Bone marrow (tissue), 2 donors: Measurements from ENCODE around the gene APBB1.

Experiments
- DNase-seq, 2 donors: peaks; one replicate each; lab custom pipeline; 2025; lab: John Stamatoyannopoulos, UW

APBB1 gene

GRCh38 chr11:6419009-6419631 is at the start of gene APBB1:
TSS of gene APBB1 (minus strand) at chr11:6419094. CDS start at chr11:6411347, 7,747 bp downstream.
- DNase-seq, result no peak

DNA sequence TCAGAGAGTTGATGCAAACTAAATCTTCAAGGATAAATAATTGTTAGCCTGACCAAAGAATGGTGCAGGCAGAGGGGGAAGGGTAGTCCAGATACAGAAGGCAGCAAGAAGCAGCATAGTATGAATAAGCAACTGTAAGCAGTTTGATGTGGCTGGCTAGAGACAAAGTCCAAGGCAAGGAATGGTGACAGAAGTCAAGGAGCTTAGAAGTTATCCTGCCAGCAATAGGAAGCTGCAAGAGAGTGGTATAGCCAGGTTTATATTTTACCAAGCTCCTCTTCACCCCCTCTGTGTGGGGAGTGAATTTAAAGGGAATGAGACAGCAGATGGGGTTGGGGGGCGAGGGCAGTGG is 40.2 kb upstream of the APBB1 start:
- no peak for DNase-seq

GRCh38 chr11:6458352-6459098 is 39.6 kb upstream of the APBB1 start:
- DNase-seq, result no peak

DNA sequence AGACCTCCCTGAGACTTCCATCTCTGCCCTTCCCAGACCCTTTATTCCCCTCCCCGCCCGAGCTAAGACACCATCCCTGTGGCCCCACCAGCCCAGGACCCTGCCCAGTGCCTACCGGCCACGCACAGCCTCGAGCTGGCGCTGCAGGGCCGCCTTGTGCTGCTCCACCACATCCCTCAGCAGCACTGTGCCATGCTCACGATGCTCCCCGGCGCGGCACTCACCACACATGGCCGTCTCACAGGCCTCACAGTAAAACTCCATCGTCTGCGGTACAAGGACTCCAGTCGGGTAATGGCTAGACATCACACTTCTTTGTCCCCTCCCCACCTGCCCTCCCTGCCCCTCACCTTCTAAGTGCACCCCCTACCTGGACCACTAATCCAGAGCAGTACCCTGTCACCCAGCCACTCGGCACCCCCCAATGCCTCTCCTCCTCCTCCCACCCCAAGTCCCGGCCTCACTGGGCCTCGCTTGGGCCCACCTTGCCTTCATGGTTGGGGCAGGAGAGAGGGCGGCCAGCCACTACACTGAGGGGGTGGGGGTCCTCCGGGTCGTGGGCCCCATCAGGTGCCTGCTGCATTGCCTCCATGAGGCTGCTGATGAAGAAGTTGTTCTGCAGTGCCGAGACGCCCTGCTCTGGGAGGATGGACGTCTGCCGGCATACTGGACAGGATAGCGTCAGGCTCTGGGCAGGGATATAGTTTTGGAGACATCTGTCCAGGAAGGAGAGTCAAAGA is 38.9 kb upstream of the APBB1 start:
- no peak for DNase-seq

DNA sequence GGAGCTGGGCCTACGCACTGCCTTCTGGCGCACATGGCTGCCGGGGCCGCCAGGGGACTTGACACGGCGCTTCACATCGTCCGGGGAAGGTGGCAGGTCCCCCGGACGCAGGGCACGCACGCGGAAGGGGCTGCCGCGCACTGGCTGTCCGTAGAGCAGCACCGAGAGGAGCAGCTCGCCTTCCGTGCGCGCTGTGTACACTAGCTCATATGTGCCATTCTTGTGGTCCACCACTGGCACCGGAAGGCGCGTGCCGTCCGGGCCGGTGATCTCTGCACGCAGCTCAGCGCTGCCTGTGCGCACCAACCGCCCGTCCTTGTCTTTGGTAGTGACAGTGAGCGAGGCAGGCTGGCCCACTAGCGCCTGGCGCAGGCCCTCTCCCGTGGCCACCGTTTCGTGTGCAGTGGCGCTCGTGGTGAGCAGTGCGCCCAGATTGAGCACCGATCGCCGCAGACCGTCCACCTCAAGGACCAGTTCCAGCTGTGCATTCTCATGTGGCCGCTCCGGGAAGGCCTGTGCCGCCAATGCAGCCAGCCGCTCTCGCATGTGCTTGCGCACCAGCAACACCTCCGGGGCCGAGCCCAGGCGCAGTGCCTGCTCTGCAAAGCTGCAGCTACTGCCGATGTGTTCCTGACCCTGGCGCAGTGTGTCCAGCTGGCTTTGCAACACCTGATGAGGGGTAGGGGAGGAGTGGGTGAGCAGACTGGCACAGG is 37.6 kb upstream of the APBB1 start:
- DNase-seq, result no peak

DNA sequence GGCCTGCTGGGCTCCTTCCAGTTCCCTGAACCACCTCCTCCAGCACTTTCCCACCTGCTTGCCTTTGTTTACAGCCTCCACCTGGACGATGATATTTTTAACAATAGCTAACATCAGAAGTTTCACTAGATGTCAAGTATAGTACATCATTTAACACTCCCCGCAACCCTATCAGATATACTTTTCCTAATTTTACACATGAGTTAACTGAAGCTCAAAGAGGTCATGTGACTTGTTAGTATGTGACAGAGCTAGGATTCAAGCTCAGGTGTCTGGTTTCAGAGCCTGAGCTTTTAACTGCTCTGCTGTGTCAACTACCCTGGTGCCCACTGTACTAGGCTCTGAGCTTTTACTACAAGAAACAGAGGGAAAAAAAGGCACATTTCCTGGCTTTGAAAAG is 36.2 kb upstream of the APBB1 start:
- no peak for DNase-seq

DNA sequence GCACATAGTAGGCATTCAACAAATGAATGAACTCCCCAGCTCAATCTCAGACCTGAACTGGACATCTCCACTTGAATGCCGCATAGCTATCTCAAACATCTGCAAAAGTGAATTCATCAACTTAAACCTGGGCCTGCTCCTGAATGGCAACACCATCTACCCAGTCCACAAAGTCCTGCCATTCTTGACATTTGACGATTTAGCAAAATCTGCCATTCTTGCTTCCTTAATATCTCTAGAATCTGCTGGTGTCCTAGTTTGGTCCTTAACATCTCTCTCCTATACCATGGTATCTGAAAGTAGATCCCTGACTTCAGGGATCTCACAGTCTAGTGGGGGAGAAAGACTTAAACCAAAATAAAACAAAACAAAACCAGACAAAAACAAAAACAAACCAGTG is 34.3 kb upstream of the APBB1 start:
- no peak for DNase-seq

- no peak for DNase-seq
These were observed 33.3 kb upstream of the APBB1 start for GRCh38 chr11:6452219-6452618.

DNA sequence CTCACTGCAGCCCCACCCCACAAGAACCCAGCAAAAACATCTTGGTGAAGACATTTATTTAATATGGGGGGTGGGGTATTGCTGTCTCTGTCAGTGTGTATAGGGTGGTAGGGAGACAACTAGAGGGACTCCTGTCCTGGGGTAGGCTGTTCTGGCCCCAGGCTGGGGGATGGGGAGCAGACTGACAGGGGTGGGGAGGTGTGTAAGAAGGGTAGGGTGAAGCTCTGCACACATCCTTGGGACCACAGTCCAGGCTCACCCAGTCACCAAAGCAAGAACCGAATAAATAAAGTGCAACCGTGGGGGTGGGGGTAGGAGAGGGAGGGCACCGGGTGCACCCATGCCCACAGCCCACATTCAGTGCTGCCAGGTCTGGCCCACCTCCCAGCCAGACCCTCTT is 29.7 kb upstream of the APBB1 start:
- no peak for DNase-seq

GRCh38 chr11:6443269-6444003 is 24.5 kb upstream of the APBB1 start:
- peak in 1 of 2 donors; percentile 38 for DNase-seq

DNA sequence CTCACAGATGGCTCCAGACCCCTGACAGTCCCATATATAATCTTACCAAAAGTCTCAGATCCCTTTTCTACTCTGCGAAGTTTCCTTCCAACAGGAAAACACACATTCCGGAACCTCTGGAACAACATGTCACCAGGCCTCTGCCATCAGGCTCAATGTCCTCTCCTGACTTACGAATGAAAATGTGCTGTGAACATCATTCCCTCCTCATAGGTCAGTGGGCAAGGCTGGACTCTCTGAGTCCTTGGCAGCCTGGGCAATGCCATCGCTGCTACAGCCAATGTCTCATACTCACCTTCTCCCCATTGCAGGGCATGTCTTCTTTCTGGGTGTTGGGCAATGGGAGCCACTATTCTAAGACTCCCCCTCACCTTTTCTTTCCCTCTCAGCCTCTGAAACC is 23.5 kb upstream of the APBB1 start:
- no peak for DNase-seq

DNA sequence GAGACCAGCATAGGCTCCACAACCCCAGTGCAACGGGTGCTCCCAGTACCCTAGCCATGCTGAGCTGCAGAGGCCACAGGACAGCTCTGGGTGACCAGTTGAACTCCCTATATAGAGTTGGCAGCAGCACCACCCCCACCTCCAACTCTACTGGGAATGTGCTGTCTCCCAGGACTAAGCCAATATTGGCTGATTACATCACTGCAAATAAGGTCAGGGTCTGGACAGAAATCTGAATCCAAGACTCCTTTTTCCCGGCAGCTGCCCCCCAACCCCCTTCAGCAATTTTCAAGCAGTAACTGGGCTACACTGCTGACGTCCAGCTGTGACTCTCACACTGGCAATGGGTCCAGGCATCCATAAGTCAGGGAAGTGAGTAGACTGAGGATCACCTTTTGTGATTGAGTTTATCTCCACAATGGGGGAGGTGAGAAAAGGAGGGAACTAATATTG is 22.0 kb upstream of the APBB1 start, which contains the start of gene HPX:
TSS of gene HPX (minus strand) at position 82 of the 453 bp plus-strand sequence. CDS start at position 58, 24 bp downstream.
- DNase-seq, result no peak

DNA sequence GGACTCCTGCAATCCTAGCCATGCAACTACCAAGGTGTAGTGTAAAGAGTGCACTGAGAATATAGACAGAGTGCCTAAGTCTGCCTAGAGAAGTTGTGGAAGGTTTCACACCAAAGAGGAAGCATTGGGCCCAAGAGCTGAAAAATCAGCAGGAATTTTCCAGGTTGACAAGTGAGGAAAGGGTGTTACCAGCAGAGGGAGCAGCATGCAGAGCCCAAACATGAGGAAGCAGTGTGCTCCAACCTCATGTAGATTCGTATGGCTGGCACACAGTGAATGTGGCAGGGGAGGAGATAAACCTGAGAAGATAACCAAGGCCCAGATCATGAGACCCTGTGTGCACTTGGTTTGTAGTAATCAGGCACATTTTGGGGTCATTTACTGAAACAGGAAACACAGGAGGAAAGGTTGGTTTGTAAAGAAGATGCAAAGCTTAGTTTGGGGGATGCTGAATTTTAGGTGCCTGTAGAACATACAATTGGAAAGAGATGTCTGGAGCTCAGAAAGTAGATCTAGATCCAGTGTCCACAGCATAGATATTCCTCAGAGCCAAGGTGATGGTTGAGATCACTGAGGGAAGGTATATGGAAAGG is 20.2 kb upstream of the APBB1 start:
- DNase-seq, result peak in 1 of 2 donors; percentile 49

DNA sequence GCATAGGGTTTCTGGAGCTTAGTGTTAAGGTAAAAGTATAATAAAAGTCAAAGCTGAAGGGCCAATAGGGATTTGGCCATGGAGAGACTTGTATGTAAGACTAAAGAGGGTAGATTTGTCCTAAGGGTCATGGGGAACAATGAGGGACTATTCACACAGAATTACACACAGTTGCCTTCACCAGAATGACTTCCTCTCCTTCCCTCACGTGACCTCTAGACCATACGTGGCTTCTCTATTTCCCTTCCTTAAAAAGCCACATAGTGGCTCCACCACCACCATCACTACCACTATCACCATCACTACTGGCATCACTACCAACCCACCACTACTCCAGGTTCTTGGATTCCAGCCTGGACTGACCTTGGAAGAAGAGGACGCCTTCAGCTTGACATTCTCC is 19.1 kb upstream of the APBB1 start:
- peak in 1 of 2 donors; percentile 10 for DNase-seq

DNA sequence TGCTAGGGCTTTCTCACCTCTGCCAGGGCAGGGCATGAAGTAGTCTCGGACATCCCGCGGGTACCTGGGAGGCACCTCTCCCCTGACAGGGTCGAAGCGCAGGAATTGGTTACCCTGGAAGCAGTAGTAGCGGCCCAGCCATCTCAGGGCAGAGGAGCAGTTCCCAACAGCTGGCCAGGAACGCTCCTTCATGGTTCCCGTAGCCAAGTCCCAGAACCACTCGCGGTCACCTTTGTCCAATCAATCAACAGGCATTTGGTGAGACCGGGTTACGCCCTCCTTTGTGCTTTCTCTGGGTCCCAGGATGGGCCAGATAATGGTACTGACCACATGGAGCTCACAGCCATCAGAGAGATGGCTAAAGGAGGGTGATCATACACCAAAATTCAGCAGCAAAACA is 18.5 kb upstream of the APBB1 start:
- no peak for DNase-seq

GRCh38 chr11:6433998-6434660 is 15.2 kb upstream of the APBB1 start:
- DNase-seq, result no peak

DNA sequence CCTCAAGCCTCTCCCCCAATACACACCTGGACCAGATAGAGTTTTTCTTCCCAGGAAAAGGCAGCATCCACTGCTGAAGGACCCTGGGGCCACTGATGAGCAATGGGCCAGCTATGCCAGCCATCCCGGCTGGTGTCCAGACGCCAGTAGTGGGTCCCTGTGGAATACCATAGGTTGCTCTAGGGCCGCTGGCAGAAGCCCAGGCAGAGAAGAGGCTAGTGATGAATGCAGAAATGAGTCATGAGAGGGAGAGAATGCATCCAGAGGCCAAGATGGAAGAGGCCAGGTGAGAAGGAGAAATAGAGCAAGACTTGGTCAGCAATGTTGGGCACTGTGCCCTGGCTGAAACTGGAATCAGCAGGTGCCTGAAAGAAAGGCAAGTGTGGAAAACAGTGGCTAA is 13.0 kb upstream of the APBB1 start:
- no peak for DNase-seq

DNA sequence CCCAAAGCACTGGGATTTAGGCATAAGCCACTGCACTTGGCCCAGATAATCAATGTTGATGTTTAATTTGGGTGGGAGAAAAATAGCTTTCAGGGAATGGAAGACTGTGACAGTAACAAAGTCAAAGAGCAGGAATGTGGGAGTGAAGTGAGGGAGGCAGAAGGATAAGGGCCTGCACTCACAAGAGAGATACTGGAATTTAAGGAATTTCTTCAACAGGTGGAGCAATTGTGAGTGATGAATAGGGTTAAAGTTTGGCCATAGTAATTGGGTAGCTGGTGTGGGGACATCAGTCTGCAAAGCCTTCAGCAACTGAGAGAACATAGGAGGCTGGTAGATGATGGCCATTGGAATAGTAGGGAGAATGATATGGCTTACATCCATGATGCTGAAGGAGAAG is 8.6 kb upstream of the APBB1 start:
- no peak for DNase-seq

DNA sequence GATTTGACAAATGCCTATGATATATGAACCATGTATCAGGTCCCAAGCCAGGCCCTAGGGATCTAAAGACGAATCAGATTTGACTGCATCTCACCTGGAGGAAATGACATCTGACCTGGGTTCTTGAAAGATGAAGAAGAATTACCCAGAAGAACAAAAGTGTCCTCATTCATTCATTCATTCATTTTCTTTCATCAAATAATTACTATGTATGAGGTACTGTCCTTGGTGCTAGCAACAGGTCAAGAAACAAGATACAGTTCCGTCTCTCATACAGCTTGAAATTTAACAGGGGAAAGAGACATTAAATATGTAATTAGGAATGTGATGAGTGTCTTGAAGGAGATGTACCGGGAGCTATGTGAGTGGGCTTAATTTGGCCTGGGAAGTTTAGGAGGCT is 1.8 kb upstream of the APBB1 start:
- DNase-seq, result no peak

GRCh38 chr11:6418557-6419008 is 311 bp downstream of the APBB1 start:
- no peak for DNase-seq
